GM12865 (cell line): ENCODE measurements around the gene SERPINA6.

Experiments used
- DNase-seq: peaks from one replicate; pipeline ENCODE4 v3.0.0; 2010; ENCODE audit warnings: low read depth
- H3K4me3 ChIP-seq: 2 replicates; pipeline ENCODE4 v1.5.1; 2011; ENCODE audit warnings: mild to moderate bottlenecking, low read depth, low read length, control low read depth
- CTCF ChIP-seq: IDR thresholded peaks from 2 replicates; pipeline ENCODE4 v1.5.1; 2011; ENCODE audit warnings: low read length, control low read depth, low read depth, inconsistent platforms; ENCODE audit not compliant: insufficient read depth; ENCODE audit errors: missing control alignments

Gene SERPINA6

GRCh38 chr14:94343238-94344005, 20.3 kb upstream of the SERPINA6 start:
- no peak for DNase-seq
- H3K4me3 ChIP-seq, result no peak overlapping the region
- no peak for TF ChIP-seq CTCF

DNA sequence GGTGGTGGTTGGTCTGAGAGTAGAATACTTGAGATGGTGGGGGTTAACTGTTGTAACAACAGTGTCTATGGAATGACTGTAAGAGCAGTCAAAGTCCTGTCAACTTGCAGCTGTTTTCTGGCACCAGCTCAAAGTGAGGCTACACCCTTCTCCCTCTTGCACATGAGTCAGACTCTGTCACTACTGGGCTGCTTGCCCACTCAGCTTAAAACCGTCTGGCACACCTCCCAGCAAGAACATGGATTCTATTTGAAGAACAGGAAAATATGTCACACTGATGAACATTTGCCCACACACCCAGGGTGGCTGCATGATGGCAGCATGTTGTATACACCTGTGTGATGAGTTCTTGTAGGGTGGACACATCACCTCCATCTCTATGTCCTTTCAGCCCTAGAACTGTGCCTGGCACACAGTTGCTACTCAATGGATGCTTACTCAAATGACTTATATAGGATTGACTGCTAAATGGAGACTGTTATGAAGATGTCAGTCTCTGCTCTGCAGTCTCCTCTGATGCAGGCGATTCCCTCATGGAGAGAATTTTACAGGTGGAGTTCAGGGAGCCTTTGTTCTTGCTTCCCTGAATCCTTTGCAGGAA, 19.3 kb upstream of the SERPINA6 start:
- TF ChIP-seq CTCF, result no peak
- DNase-seq, result peak; percentile 23
- no peak overlapping the region for H3K4me3 ChIP-seq

DNA sequence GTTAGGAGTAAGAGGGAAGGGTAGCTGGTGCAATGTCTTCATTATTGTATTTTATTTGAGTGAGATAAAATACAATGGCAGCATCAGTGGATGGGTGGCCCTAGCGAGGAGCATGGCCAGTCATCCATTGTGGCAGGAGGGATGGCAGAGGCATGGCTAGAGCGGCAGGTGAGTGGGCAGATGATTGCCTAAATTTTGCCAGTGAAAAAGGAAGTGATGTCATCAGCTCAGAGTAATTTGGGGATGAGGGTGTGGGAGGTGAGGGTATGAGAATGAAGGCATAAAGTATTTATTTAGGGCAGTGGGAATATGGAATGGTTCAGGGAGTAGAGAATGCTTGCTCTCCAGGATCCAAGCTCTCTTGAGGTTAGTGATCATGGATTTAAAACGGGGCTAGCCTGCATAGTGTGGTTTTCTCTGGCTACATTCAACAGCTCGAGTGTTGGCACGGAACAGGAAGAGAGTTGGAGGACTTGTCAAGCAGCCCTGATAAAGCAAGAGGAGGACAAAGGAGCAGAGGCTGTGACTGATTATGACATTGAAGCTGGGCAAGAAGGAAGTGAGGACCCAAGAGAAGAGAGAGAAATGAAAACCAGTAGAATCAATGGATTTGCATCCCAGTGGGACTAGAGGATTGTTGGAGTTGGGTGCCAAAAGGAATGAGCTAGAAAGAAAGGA, 18.7 kb upstream of the SERPINA6 start:
- DNase-seq, result no peak
- H3K4me3 ChIP-seq, result no peak overlapping the region
- TF ChIP-seq CTCF, result no peak

- no peak for DNase-seq
- TF ChIP-seq CTCF, result no peak
- no peak overlapping the region for H3K4me3 ChIP-seq
Observed at GRCh38 chr14:94340533-94340932, 17.4 kb upstream of the SERPINA6 start.

GRCh38 chr14:94338023-94338422, 14.9 kb upstream of the SERPINA6 start:
- H3K4me3 ChIP-seq, result no peak overlapping the region
- no peak for DNase-seq
- TF ChIP-seq CTCF, result no peak

GRCh38 chr14:94337274-94337673, 14.1 kb upstream of the SERPINA6 start:
- no peak for TF ChIP-seq CTCF
- no peak for DNase-seq
- H3K4me3 ChIP-seq, result no peak overlapping the region
